GM18519 (cell line): ENCODE results near the gene HUS1.
"Not testable (repeated sequence)": the region's sequence is repeated elsewhere in the genome, so short reads cannot be mapped to it uniquely, and the experiment has no call there.

Experiments used
- ATAC-seq: cut with Tn5 transposase; IDR thresholded peaks from one replicate; pipeline ENCODE4 v1.9.1; 2021; ENCODE audit warnings: mild to moderate bottlenecking, moderate library complexity; ENCODE audit not compliant: unreplicated experiment, low FRiP score

The HUS1 gene

GRCh38 chr7:47946581-47947354 lies 32.6 kb downstream of the HUS1 start:
- ATAC-seq, result no peak

- ATAC-seq, result no peak
Measured at GRCh38 chr7:47945261-47946015, 34.0 kb downstream of the HUS1 start.

GRCh38 chr7:47944536-47945260 lies 34.7 kb downstream of the HUS1 start:
- no peak for ATAC-seq

GRCh38 chr7:47943676-47944474 lies 35.5 kb downstream of the HUS1 start:
- ATAC-seq, result no peak

- ATAC-seq, result not testable (repeated sequence)
Measured at GRCh38 chr7:47942651-47943050, 36.8 kb downstream of the HUS1 start.

- no peak for ATAC-seq
Measured at GRCh38 chr7:47942132-47942531, 37.3 kb downstream of the HUS1 start.

- no peak for ATAC-seq
Measured at GRCh38 chr7:47941136-47941844, 38.1 kb downstream of the HUS1 start.

- no peak for ATAC-seq
Measured at GRCh38 chr7:47940088-47941013, 39.1 kb downstream of the HUS1 start.

GRCh38 chr7:47939425-47940036 lies 39.9 kb downstream of the HUS1 start:
- ATAC-seq, result no peak

- ATAC-seq, result no peak
Measured at GRCh38 chr7:47938574-47939165, 40.7 kb downstream of the HUS1 start.

- no peak for ATAC-seq
Measured at GRCh38 chr7:47937711-47938573, 41.5 kb downstream of the HUS1 start.

GRCh38 chr7:47937065-47937687 lies 42.2 kb downstream of the HUS1 start:
- ATAC-seq, result peak; percentile 97

GRCh38 chr7:47936323-47936722 lies 43.1 kb downstream of the HUS1 start:
- ATAC-seq, result no peak

GRCh38 chr7:47935336-47935735 lies 44.1 kb downstream of the HUS1 start:
- ATAC-seq, result no peak

- ATAC-seq, result no peak
Measured at GRCh38 chr7:47934831-47935230, 44.6 kb downstream of the HUS1 start.

- no peak for ATAC-seq
Measured at GRCh38 chr7:47933215-47933614, 46.2 kb downstream of the HUS1 start.
